ENCODE results near the gene ABHD2. TPM values are rescaled to one million over a fixed set of nuclear protein-coding genes. Genes with fewer than 3 reads are reported as not detected.

The ABHD2 gene
- total and polyA plus RNA-seq, 9 of the 15 experiments (the other 6 are each of a cell fraction or from before 2014, with no cell fraction given) = 16.9 to 99.8 (median 47.5) TPM

GRCh38 chr15:89170364-89170763, 82.1 kb downstream of the ABHD2 start:
- Histone ChIP-seq H3K79me2 (ENCODE audit: control insufficient read depth, insufficient read depth, low read length) (peaks cover 2% of the 10 kb centered on the region; the same call in 1 of the 3 replicates), H3K9ac (ENCODE audit: insufficient read depth in 1 of 2, low read depth in 2 of 2, low read length in 2 of 2) (no peak overlapping the region), H3K4me1 (replicated peaks in 1 of 2; ENCODE audit: control insufficient read depth in 2 of 2, insufficient read depth in 2 of 2, low read length in 2 of 2) (peaks cover 0 to 14% of the 10 kb centered on the region in 2 experiments; a peak in 2 of 5 replicates), H3K27me3 (ENCODE audit: control insufficient read depth in 2 of 2, insufficient read depth in 2 of 2, low read length in 2 of 2) (no peaks in the 10 kb centered on the region), H3K36me3 (ENCODE audit: control insufficient read depth, insufficient read depth, low read length) (peaks cover 53% of the 10 kb centered on the region), H2AFZ (ENCODE audit: low read depth, low read length) (no peak overlapping the region), H3K4me3 (no peak overlapping the region), H3K9me3 (replicated peaks; ENCODE audit: control insufficient read depth, insufficient read depth, low read depth, low read length) (no peaks in the 10 kb centered on the region), H3K27ac (ENCODE audit: extremely low read depth, low read depth, low read length) (no peak overlapping the region), H4K20me1 (replicated peaks; ENCODE audit: control insufficient read depth, insufficient read depth, low read length) (no peaks in the 10 kb centered on the region), H3K4me2 (ENCODE audit: insufficient read depth, low read length) (no peak overlapping the region), H3K9me1 (ENCODE audit: control insufficient read depth, insufficient read depth, low read length) (no peaks in the 10 kb centered on the region)
- POLR2A ChIA-PET = interaction anchor here (1.0 kb wide), 1 partner anchor 290 kb away, joined by 3 read pairs; no protein-coding TSS in a partner anchor
- FAIRE-seq = no peak
- WGBS (ENCODE audit: insufficient coverage, low coverage, missing lambda C conversion rate) = 94% methylated on average over 3 of the region's 3 CpGs
- no TSS peak for BruUV-seq (replicated peaks)
- DNase-seq (ENCODE audit: extremely low read depth in 1 of 4, low spot score in 3 of 4) = no peak
- TF ChIP-seq PKNOX1 (IDR thresholded peaks at IDR 0.05) (no peak), MGA (IDR thresholded peaks at IDR 0.05) (no peak), BDP1 (IDR thresholded peaks at IDR 0.05; ENCODE audit: insufficient read depth, insufficient read length) (no peak), BRD4 (IDR thresholded peaks at IDR 0.05) (no peak), RB1 (IDR thresholded peaks at IDR 0.05; ENCODE audit: low read depth) (no peak), RBM22 (IDR thresholded peaks at IDR 0.05; ENCODE audit: low read depth, low read length, poor library complexity, severe bottlenecking) (no peak), NRF1 (conservative IDR thresholded peaks at IDR 0.05 in 1 of 2, IDR thresholded peaks at IDR 0.05 in 1 of 2) (no peak), STAT5B (CRISPR knock-in tag; IDR thresholded peaks at IDR 0.05) (no peak), ZNF12 (CRISPR knock-in tag; IDR thresholded peaks at IDR 0.05) (no peak), JUND (IDR thresholded peaks at IDR 0.05; ENCODE audit: borderline replicate concordance, low read depth, low read length) (no peak), JUND (tag; IDR thresholded peaks at IDR 0.05; ENCODE audit: borderline replicate concordance, low read depth, low read length) (no peak)
- ATAC-seq = no peak
- in situ Hi-C loops (cut with MboI) = loop anchor here (10.0 kb wide), 1 partner anchor 286 kb away; no protein-coding TSS in a partner anchor
- intact Hi-C loops (cut with micrococcal nuclease) = no loop called here
- CTCF ChIA-PET (ENCODE audit: low intra/inter-chr PET ratio) = no interaction called here
